HCT116 (cell line): ENCODE measurements around the gene VPS41. TPM values are rescaled to one million over a fixed set of nuclear protein-coding genes. Genes with fewer than 3 reads are reported as not detected.

ENCODE experiments used
- ATAC-seq: fragments of 200-7000 bp; cut with Tn5 transposase; 2 replicates; pipeline ENCODE4 v1.9.1; 2020; ENCODE audit warnings: mild to moderate bottlenecking, moderate library complexity
- BruUV-seq: library from RNA; stranded (reverse); fragments of 400-500 nt; replicated peaks from 2 replicates; lab custom pipeline; 2021; lab: Mats Ljungman, UMichigan
- CTCF ChIA-PET: fragments of 300-600 bp; sonication (Branson Sonifier 250); formaldehyde crosslinking; loops from one replicate; lab custom pipeline; 2021; ENCODE audit warnings: antibody characterized with exemption; lab: Charles Lee
- POLR2A ChIA-PET: fragments of 300-600, 350-600 bp; sonication (Branson Sonifier 250); formaldehyde crosslinking; loops from one replicate; lab custom pipeline; 2021; ENCODE audit warnings: antibody characterized with exemption; lab: Charles Lee
- RAD21 ChIA-PET, 2 experiments: fragments of 300-600 bp; sonication (Branson Sonifier 250); formaldehyde crosslinking; loops; one replicate each; lab custom pipeline; 2023; ENCODE audit warnings: low total read pairs in 2 of 2; ENCODE audit not compliant: uncharacterized antibody in 2 of 2, unreplicated experiment in 2 of 2, low non-redundant PET in 1 of 2; lab: Charles Lee
- DNase-seq: peaks from one replicate; pipeline ENCODE4 v3.0.0-alpha.2; 2010; ENCODE audit warnings: low read depth, low spot score
- H2AFZ ChIP-seq: fragments of 200-600 bp; shearing (Covaris generic), sonication (generic); 2 replicates; pipeline ENCODE4 v1.6.1; 2017; ENCODE audit warnings: low read depth, mixed run types, mixed read lengths, antibody characterized with exemption, low read length; ENCODE audit not compliant: poor library complexity, severe bottlenecking
- H3K27ac ChIP-seq: 2 replicates; pipeline ENCODE4 v1.5.1; 2012; ENCODE audit warnings: low read depth, low read length
- H3K27me3 ChIP-seq: fragments of 200-600 bp; sonication (generic); 2 replicates; pipeline ENCODE4 v1.6.1; 2016; ENCODE audit warnings: mixed run types, low read length, mixed read lengths; ENCODE audit not compliant: insufficient read depth
- H3K36me3 ChIP-seq, 2 experiments: fragments of 200-500 bp in 1 of 2; fragments of 200-600 bp in 1 of 2; sonication (Bioruptor generic) in 1 of 2; sonication (generic) in 1 of 2; 2 replicates each; pipeline versions ENCODE4 v1.5.1 to v1.6.1; 2014 to 2016; ENCODE audit warnings: low read length in 2 of 2, inconsistent platforms in 1 of 2, mixed read lengths in 1 of 2, mixed run types in 1 of 2; ENCODE audit not compliant: insufficient read depth in 2 of 2, control insufficient read depth in 1 of 2
- H3K4me1 ChIP-seq, 2 experiments: fragments of 200-600 bp in 1 of 2; sonication (generic) in 1 of 2; 2 replicates each; pipeline versions ENCODE4 v1.5.1 to v1.6.1; 2012 to 2017; ENCODE audit warnings: low read length in 2 of 2, inconsistent platforms in 1 of 2, mild to moderate bottlenecking in 1 of 2, mixed read lengths in 1 of 2, mixed run types in 1 of 2, moderate library complexity in 1 of 2; ENCODE audit not compliant: insufficient read depth in 2 of 2, control insufficient read depth in 1 of 2
- H3K4me2 ChIP-seq: fragments of 200-600 bp; sonication (generic); 2 replicates; pipeline ENCODE4 v1.6.1; 2017; ENCODE audit warnings: mixed run types, low read length, mixed read lengths
- H3K4me3 ChIP-seq, 2 experiments: fragments of 200-600 bp in 1 of 2; sonication (generic) in 1 of 2; replicated peaks in 1 of 2; 2 replicates each; pipeline ENCODE4 v1.5.1; 2011 to 2016; ENCODE audit warnings: low read length in 2 of 2, control low read depth in 1 of 2, low read depth in 1 of 2, mild to moderate bottlenecking in 1 of 2, mixed read lengths in 1 of 2, mixed run types in 1 of 2
- H3K79me2 ChIP-seq: fragments of 200-600 bp; sonication (generic); 2 replicates; pipeline ENCODE4 v1.6.1; 2017; ENCODE audit warnings: mild to moderate bottlenecking, mixed run types, low read length, moderate library complexity, mixed read lengths; ENCODE audit not compliant: insufficient read depth
- H3K9ac ChIP-seq: fragments of 200-600 bp; sonication (generic); 2 replicates; pipeline ENCODE4 v1.6.1; 2016; ENCODE audit warnings: low read length, mixed read lengths
- H3K9me2 ChIP-seq: fragments of 200-600 bp; sonication (generic), shearing (Covaris generic); 2 replicates; pipeline ENCODE4 v1.6.1; 2017; ENCODE audit warnings: mixed run types, mild to moderate bottlenecking, moderate library complexity; ENCODE audit not compliant: insufficient read depth
- H3K9me3 ChIP-seq, 2 experiments: fragments of 200-500 bp in 1 of 2; fragments of 200-600 bp in 1 of 2; sonication (Bioruptor generic) in 1 of 2; sonication (generic) in 1 of 2; 2 replicates each; pipeline ENCODE4 v1.6.1; 2014 to 2017; ENCODE audit warnings: low read length in 2 of 2, mixed read lengths in 2 of 2, inconsistent platforms in 1 of 2, low read depth in 1 of 2, mild to moderate bottlenecking in 1 of 2, mixed run types in 1 of 2, moderate library complexity in 1 of 2; ENCODE audit not compliant: control insufficient read depth in 1 of 2, insufficient read depth in 1 of 2
- H4K20me1 ChIP-seq: fragments of 200-600 bp; sonication (generic), shearing (Covaris generic); 2 replicates; pipeline ENCODE4 v1.6.1; 2017; ENCODE audit warnings: mixed run types, mild to moderate bottlenecking, moderate library complexity; ENCODE audit not compliant: insufficient read depth
- ATF3 ChIP-seq: IDR thresholded peaks from 2 replicates; pipeline ENCODE4 v1.6.1; 2012
- CBX3 ChIP-seq: IDR thresholded peaks from 2 replicates; pipeline ENCODE4 v1.6.1; 2012; ENCODE audit warnings: low read depth
- CTCF ChIP-seq, 3 experiments: fragments of 200-600 bp in 1 of 3; sonication (generic) in 1 of 3; IDR thresholded peaks in 2 of 3; conservative IDR thresholded peaks in 1 of 3; 2 replicates each; pipeline ENCODE4 v1.5.1; 2012 to 2017; ENCODE audit warnings: low read depth in 2 of 3, low read length in 2 of 3, antibody characterized with exemption in 1 of 3, borderline replicate concordance in 1 of 3, control low read depth in 1 of 3, mild to moderate bottlenecking in 1 of 3, mixed read lengths in 1 of 3, mixed run types in 1 of 3, moderate library complexity in 1 of 3; ENCODE audit not compliant: insufficient read depth in 1 of 3
- EGR1 ChIP-seq: IDR thresholded peaks from 2 replicates; pipeline ENCODE4 v1.6.1; 2012; ENCODE audit warnings: low read depth
- EZH2 ChIP-seq: fragments of 200-600 bp; sonication (generic); IDR thresholded peaks from 2 replicates; pipeline ENCODE4 v1.6.1; 2017; ENCODE audit warnings: antibody characterized with exemption, mixed run types
- FOSL1 ChIP-seq: IDR thresholded peaks from 2 replicates; pipeline ENCODE4 v1.6.1; 2012; ENCODE audit warnings: low read depth
- POLR2AphosphoS5 ChIP-seq: IDR thresholded peaks from 2 replicates; pipeline ENCODE4 v1.6.1; 2011; ENCODE audit warnings: mild to moderate bottlenecking, low read depth, low read length, moderate library complexity
- SRF ChIP-seq: IDR thresholded peaks from 2 replicates; pipeline ENCODE4 v1.6.1; 2012; ENCODE audit warnings: low read depth
- TCF7L2 ChIP-seq: IDR thresholded peaks from 2 replicates; pipeline ENCODE4 v1.7.0; 2011; ENCODE audit warnings: borderline replicate concordance, inconsistent platforms; ENCODE audit not compliant: insufficient read depth, insufficient read length; ENCODE audit errors: extremely low read depth
- YY1 ChIP-seq: IDR thresholded peaks from 2 replicates; pipeline ENCODE4 v1.6.1; 2011; ENCODE audit warnings: low read length, low read depth, moderate library complexity, mild to moderate bottlenecking; ENCODE audit not compliant: insufficient replicate concordance; ENCODE audit errors: extremely low read depth
- ZNF274 ChIP-seq: fragments of 200-500 bp; sonication (Bioruptor generic); IDR thresholded peaks from 2 replicates; pipeline ENCODE4 v1.6.1; 2014; ENCODE audit warnings: mild to moderate bottlenecking, low read depth, low read length, inconsistent platforms
- intact Hi-C: fragments of 100-400 bp; cut with micrococcal nuclease; formaldehyde crosslinking; loops from 2 replicates; pipeline ENCODE4 v1.10.0; 2022
- total RNA-seq: library from RNA; stranded (reverse); gene quantifications from one replicate; pipeline ENCODE4 v1.2.1, GENCODE V29; 2021; ENCODE audit not compliant: unreplicated experiment
- TF ChIP-seq, protein P1 (sequence below): IDR thresholded peaks from 2 replicates; pipeline ENCODE4 v1.6.1; 2012; ENCODE audit warnings: low read depth

VPS41 gene
- total RNA-seq, 1 experiment from 2014 or later = 72.2 TPM

DNA sequence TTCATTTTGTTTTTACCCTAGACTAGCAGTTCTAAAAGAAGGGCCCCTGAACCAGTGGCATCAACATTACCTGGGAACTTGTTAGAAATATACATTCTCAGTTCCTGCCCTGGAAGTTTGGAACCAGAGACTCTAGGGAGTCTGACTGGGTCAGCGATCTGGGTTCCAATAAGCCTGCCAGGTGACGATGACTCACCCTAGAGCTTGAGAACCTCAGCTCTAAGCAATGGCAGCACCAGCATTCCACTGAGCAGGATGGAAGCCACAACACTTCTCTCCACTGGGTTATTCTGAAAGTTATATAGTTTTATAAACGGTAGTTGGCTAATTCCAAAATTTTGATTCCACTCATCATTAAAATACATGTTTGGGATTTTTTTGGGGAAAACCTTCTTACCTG lies 180.8 kb downstream of the VPS41 start:
- H3K9ac ChIP-seq = no peak overlapping the region
- H3K27ac ChIP-seq = no peak overlapping the region
- no peaks in the 10 kb centered on the region for H3K9me3 ChIP-seq
- CTCF ChIA-PET = no interaction called here
- H3K27me3 ChIP-seq = no peaks in the 10 kb centered on the region
- no peaks in the 10 kb centered on the region for H3K36me3 ChIP-seq
- TF ChIP-seq TCF7L2 (no peak), FOSL1 (no peak), ATF3 (no peak), EZH2 (no peak), EGR1 (no peak), CBX3 (no peak)
- H3K79me2 ChIP-seq = no peaks in the 10 kb centered on the region
- ATAC-seq (no peak), DNase-seq (no peak)
- BruUV-seq = no TSS peak
- no peak overlapping the region for H3K4me2 ChIP-seq
- POLR2A ChIA-PET = no interaction called here
- intact Hi-C loops = no loop called here
- no peak overlapping the region for H3K4me3 ChIP-seq
- no peaks in the 10 kb centered on the region for H3K9me2 ChIP-seq
- H4K20me1 ChIP-seq = no peaks in the 10 kb centered on the region
- RAD21 ChIA-PET = no interaction called here
- H2AFZ ChIP-seq = no peak overlapping the region
- H3K4me1 ChIP-seq = no peaks in the 10 kb centered on the region

GRCh38 chr7:38727184-38727940 lies 181.6 kb downstream of the VPS41 start:
- CTCF ChIA-PET = no interaction called here
- no peak overlapping the region for H3K27ac ChIP-seq
- H3K9me2 ChIP-seq = no peaks in the 10 kb centered on the region
- POLR2A ChIA-PET = no interaction called here
- RAD21 ChIA-PET = no interaction called here
- no peaks in the 10 kb centered on the region for H3K79me2 ChIP-seq
- H3K4me3 ChIP-seq = no peak overlapping the region
- no peak for ATAC-seq
- H4K20me1 ChIP-seq = no peaks in the 10 kb centered on the region
- no TSS peak for BruUV-seq
- H3K27me3 ChIP-seq = no peaks in the 10 kb centered on the region
- no peak overlapping the region for H2AFZ ChIP-seq
- H3K36me3 ChIP-seq = no peaks in the 10 kb centered on the region
- H3K4me2 ChIP-seq = no peak overlapping the region
- intact Hi-C loops = no loop called here
- no peaks in the 10 kb centered on the region for H3K4me1 ChIP-seq
- no peak overlapping the region for H3K9ac ChIP-seq
- H3K9me3 ChIP-seq = no peaks in the 10 kb centered on the region
- no peak for DNase-seq
- no peak for TF ChIP-seq EGR1
- TF ChIP-seq POLR2AphosphoS5 = no peak
- TF ChIP-seq, protein P1, sequence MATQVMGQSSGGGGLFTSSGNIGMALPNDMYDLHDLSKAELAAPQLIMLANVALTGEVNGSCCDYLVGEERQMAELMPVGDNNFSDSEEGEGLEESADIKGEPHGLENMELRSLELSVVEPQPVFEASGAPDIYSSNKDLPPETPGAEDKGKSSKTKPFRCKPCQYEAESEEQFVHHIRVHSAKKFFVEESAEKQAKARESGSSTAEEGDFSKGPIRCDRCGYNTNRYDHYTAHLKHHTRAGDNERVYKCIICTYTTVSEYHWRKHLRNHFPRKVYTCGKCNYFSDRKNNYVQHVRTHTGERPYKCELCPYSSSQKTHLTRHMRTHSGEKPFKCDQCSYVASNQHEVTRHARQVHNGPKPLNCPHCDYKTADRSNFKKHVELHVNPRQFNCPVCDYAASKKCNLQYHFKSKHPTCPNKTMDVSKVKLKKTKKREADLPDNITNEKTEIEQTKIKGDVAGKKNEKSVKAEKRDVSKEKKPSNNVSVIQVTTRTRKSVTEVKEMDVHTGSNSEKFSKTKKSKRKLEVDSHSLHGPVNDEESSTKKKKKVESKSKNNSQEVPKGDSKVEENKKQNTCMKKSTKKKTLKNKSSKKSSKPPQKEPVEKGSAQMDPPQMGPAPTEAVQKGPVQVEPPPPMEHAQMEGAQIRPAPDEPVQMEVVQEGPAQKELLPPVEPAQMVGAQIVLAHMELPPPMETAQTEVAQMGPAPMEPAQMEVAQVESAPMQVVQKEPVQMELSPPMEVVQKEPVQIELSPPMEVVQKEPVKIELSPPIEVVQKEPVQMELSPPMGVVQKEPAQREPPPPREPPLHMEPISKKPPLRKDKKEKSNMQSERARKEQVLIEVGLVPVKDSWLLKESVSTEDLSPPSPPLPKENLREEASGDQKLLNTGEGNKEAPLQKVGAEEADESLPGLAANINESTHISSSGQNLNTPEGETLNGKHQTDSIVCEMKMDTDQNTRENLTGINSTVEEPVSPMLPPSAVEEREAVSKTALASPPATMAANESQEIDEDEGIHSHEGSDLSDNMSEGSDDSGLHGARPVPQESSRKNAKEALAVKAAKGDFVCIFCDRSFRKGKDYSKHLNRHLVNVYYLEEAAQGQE = no peak
- no peak for TF ChIP-seq CTCF (IDR thresholded peaks at IDR 0.05 in 2 of 3, conservative IDR thresholded peaks at IDR 0.05 in 1 of 3; ENCODE audit: borderline replicate concordance in 1 of 3, insufficient read depth in 1 of 3, low read depth in 2 of 3, low read length in 2 of 3)
- no peak for TF ChIP-seq SRF
- no peak for TF ChIP-seq ZNF274
- TF ChIP-seq YY1 = no peak
